ENCODE results near the gene IL22RA1. TPM values are rescaled to one million over a fixed set of nuclear protein-coding genes. Genes with fewer than 3 reads are reported as not detected.

IL22RA1 gene
- total RNA-seq, 2 donors from 2014 or later, result 26.6 to 40.0 TPM

GRCh38 chr1:24104854-24105253 is 38.1 kb downstream of the IL22RA1 start:
- DNase-seq, result no peak
- intact Hi-C loops (cut with DNase I, micrococcal nuclease), result no loop called here
- ATAC-seq, result no peak

- no peak for ATAC-seq
- intact Hi-C loops (cut with DNase I, micrococcal nuclease), result no loop called here
- no peak for DNase-seq
Measured at GRCh38 chr1:24103879-24104278, 39.1 kb downstream of the IL22RA1 start.

- no peak for DNase-seq
- intact Hi-C loops (cut with DNase I, micrococcal nuclease), result no loop called here
- ATAC-seq, result no peak
Measured at GRCh38 chr1:24103408-24103807, 39.5 kb downstream of the IL22RA1 start.

GRCh38 chr1:24102961-24103360 is 40.0 kb downstream of the IL22RA1 start:
- intact Hi-C loops (cut with DNase I, micrococcal nuclease), result no loop called here
- no peak for DNase-seq
- no peak for ATAC-seq

GRCh38 chr1:24101796-24102586 is 40.9 kb downstream of the IL22RA1 start:
- DNase-seq, result no peak

GRCh38 chr1:24100945-24101737 is 41.8 kb downstream of the IL22RA1 start:
- DNase-seq (no peak), ATAC-seq (peak; percentile 41)
- intact Hi-C loops (cut with DNase I, micrococcal nuclease), result no loop called here

More at GRCh38 chr1:24101796-24102586, 40.9 kb downstream of the IL22RA1 start:
- intact Hi-C loops (cut with DNase I, micrococcal nuclease), result no loop called here
- ATAC-seq, result no peak

GRCh38 chr1:24098943-24099638 is 43.8 kb downstream of the IL22RA1 start:
- intact Hi-C loops (cut with DNase I, micrococcal nuclease), result no loop called here

GRCh38 chr1:24098102-24098501 is 44.8 kb downstream of the IL22RA1 start:
- ATAC-seq, result no peak
- intact Hi-C loops (cut with DNase I, micrococcal nuclease), result no loop called here

More at GRCh38 chr1:24098943-24099638, 43.8 kb downstream of the IL22RA1 start:
- DNase-seq, result no peak
- no peak for ATAC-seq

GRCh38 chr1:24097663-24098062 is 45.3 kb downstream of the IL22RA1 start:
- DNase-seq (no peak), ATAC-seq (no peak)
- intact Hi-C loops (cut with DNase I, micrococcal nuclease), result no loop called here

More at GRCh38 chr1:24098102-24098501, 44.8 kb downstream of the IL22RA1 start:
- DNase-seq, result no peak

- ATAC-seq (no peak), DNase-seq (no peak)
- intact Hi-C loops (cut with DNase I, micrococcal nuclease), result no loop called here
Measured at GRCh38 chr1:24096739-24097103, 46.2 kb downstream of the IL22RA1 start.

- ATAC-seq (no peak), DNase-seq (no peak)
- intact Hi-C loops (cut with DNase I, micrococcal nuclease), result no loop called here
Measured at GRCh38 chr1:24096009-24096738, 46.8 kb downstream of the IL22RA1 start.

GRCh38 chr1:24095140-24095859 is 47.6 kb downstream of the IL22RA1 start:
- intact Hi-C loops (cut with DNase I, micrococcal nuclease), result no loop called here
- ATAC-seq, result no peak
- no peak for DNase-seq

GRCh38 chr1:24094554-24094953 is 48.4 kb downstream of the IL22RA1 start:
- intact Hi-C loops (cut with DNase I, micrococcal nuclease), result no loop called here
- ATAC-seq (no peak), DNase-seq (no peak)

GRCh38 chr1:24093732-24094131 is 49.2 kb downstream of the IL22RA1 start:
- DNase-seq (no peak), ATAC-seq (no peak)
- intact Hi-C loops (cut with DNase I, micrococcal nuclease), result no loop called here

- intact Hi-C loops (cut with DNase I, micrococcal nuclease), result no loop called here
- DNase-seq (no peak), ATAC-seq (no peak)
Measured at GRCh38 chr1:24092979-24093378, 50.0 kb downstream of the IL22RA1 start.

GRCh38 chr1:24091971-24092482 is 50.9 kb downstream of the IL22RA1 start:
- intact Hi-C loops (cut with DNase I, micrococcal nuclease), result no loop called here
- DNase-seq (no peak), ATAC-seq (no peak)

GRCh38 chr1:24090736-24091135 is 52.2 kb downstream of the IL22RA1 start:
- intact Hi-C loops (cut with DNase I, micrococcal nuclease), result no loop called here
- DNase-seq (no peak), ATAC-seq (no peak)

All from left colon (tissue), 2 donors.